BJ (cell line): Measurements from ENCODE around the gene TMEFF2. TPM values are rescaled to one million over a fixed set of nuclear protein-coding genes. Genes with fewer than 3 reads are reported as not detected.
"Not testable (repeated sequence)": the region's sequence is repeated elsewhere in the genome, so short reads cannot be mapped to it uniquely, and the experiment has no call there.

Source experiments
- CTCF ChIA-PET: fragments of 350-600 bp; formaldehyde crosslinking; extraction: SDS; loops from one replicate; lab custom pipeline; 2021; ENCODE audit warnings: antibody characterized with exemption, inconsistent platforms; lab: Yijun Ruan, JAX
- POLR2A ChIA-PET: fragments of 300-600 bp; sonication (Branson Sonifier 250); formaldehyde crosslinking; extraction: SDS; loops from one replicate; lab custom pipeline; 2021; ENCODE audit warnings: antibody characterized with exemption; lab: Charles Lee
- DNase-seq: peaks from one replicate; pipeline ENCODE4 v3.0.0-alpha.2; 2011; ENCODE audit warnings: low read depth
- H3K27me3 ChIP-seq: 2 replicates; pipeline ENCODE4 v1.6.0; 2011; ENCODE audit warnings: low read length; ENCODE audit not compliant: control insufficient read depth, insufficient read depth
- H3K36me3 ChIP-seq: 2 replicates; pipeline ENCODE4 v1.5.1; 2011; ENCODE audit warnings: low read length; ENCODE audit not compliant: control insufficient read depth, insufficient read depth
- H3K4me3 ChIP-seq: 2 replicates; pipeline ENCODE4 v1.5.1; 2011; ENCODE audit warnings: low read depth, mild to moderate bottlenecking, control low read depth, low read length
- polyA plus RNA-seq: library from polyadenylated mRNA; depleted of rRNA; stranded (reverse); fragments of >200 nt; gene quantifications from 2 replicates; pipeline ENCODE4 v1.2.3, GENCODE V29; 2011
- TF ChIP-seq, protein P1 (sequence below): IDR thresholded peaks from 2 replicates; pipeline ENCODE4 v1.5.1; 2011; ENCODE audit warnings: low read depth, mild to moderate bottlenecking, control low read depth, inconsistent platforms, low read length, moderate library complexity; ENCODE audit not compliant: insufficient read depth

The TMEFF2 gene
- polyA plus RNA-seq, 1 experiment = 0.33 TPM

- POLR2A ChIA-PET = no interaction called here
- DNase-seq = no peak
These were observed 54.4 kb downstream of the TMEFF2 start for GRCh38 chr2:192140236-192140839.

GRCh38 chr2:192139813-192140212 lies 54.9 kb downstream of the TMEFF2 start:
- H3K4me3 ChIP-seq = no peak overlapping the region
- H3K27me3 ChIP-seq = no peaks in the 10 kb centered on the region
- H3K36me3 ChIP-seq = no peaks in the 10 kb centered on the region
- ChIA-PET CTCF (interaction anchor here (1.4 to 1.5 kb wide), 2 partner anchors 11 to 12 kb away, joined by 3 to 4 read pairs; no protein-coding TSS in a partner anchor), POLR2A (no interaction called here)
- DNase-seq = no peak
- TF ChIP-seq, protein P1, sequence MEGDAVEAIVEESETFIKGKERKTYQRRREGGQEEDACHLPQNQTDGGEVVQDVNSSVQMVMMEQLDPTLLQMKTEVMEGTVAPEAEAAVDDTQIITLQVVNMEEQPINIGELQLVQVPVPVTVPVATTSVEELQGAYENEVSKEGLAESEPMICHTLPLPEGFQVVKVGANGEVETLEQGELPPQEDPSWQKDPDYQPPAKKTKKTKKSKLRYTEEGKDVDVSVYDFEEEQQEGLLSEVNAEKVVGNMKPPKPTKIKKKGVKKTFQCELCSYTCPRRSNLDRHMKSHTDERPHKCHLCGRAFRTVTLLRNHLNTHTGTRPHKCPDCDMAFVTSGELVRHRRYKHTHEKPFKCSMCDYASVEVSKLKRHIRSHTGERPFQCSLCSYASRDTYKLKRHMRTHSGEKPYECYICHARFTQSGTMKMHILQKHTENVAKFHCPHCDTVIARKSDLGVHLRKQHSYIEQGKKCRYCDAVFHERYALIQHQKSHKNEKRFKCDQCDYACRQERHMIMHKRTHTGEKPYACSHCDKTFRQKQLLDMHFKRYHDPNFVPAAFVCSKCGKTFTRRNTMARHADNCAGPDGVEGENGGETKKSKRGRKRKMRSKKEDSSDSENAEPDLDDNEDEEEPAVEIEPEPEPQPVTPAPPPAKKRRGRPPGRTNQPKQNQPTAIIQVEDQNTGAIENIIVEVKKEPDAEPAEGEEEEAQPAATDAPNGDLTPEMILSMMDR = no peak

More at GRCh38 chr2:192140236-192140839, 54.4 kb downstream of the TMEFF2 start:
- CTCF ChIA-PET = interaction anchor here (1.4 kb wide), 1 partner anchor 12 kb away, joined by 4 read pairs; no protein-coding TSS in a partner anchor
- Histone ChIP-seq H3K36me3 (no peaks in the 10 kb centered on the region), H3K27me3 (no peaks in the 10 kb centered on the region), H3K4me3 (no peak overlapping the region)
- TF ChIP-seq, protein P1 = no peak

DNA sequence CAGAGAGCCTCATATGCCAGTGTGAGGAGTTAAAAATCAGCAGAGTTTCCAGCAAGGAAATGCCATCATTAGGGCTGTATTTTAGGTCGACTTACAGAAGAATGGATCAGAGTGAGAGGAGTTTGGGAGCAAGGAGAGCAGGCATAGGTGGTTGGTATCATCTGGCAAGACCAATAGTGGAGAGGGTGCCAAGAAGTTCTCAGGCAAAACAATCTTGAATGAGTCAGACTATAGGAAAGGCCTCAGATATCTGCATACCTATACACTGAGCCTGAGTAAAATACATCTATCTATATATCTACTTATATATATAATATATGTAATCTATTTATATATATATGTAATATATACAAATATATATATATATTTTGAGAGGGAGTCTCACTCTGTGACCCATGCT lies 57.3 kb downstream of the TMEFF2 start:
- DNase-seq = no peak
- H3K36me3 ChIP-seq = no peaks in the 10 kb centered on the region
- ChIA-PET POLR2A (no interaction called here), CTCF (no interaction called here)
- TF ChIP-seq, protein P1 = no peak
- no peak overlapping the region for H3K4me3 ChIP-seq
- H3K27me3 ChIP-seq = no peaks in the 10 kb centered on the region

- DNase-seq, H3K27me3 ChIP-seq, H3K4me3 ChIP-seq, H3K36me3 ChIP-seq, POLR2A ChIA-PET, CTCF ChIA-PET: not testable (repeated sequence)
These were observed 62.1 kb downstream of the TMEFF2 start for GRCh38 chr2:192132604-192133003.

GRCh38 chr2:192130312-192130711 lies 64.4 kb downstream of the TMEFF2 start:
- H3K36me3 ChIP-seq, DNase-seq, CTCF ChIA-PET, H3K4me3 ChIP-seq, H3K27me3 ChIP-seq, POLR2A ChIA-PET: not testable (repeated sequence)

- no peak for DNase-seq
- TF ChIP-seq, protein P1 = no peak
- H3K4me3 ChIP-seq = no peak overlapping the region
- H3K27me3 ChIP-seq = no peaks in the 10 kb centered on the region
- no peaks in the 10 kb centered on the region for H3K36me3 ChIP-seq
- ChIA-PET CTCF (interaction anchor here (0.8 to 1.3 kb wide), 2 partner anchors 11 to 259 kb away, joined by 3 to 4 read pairs; no protein-coding TSS in a partner anchor), POLR2A (interaction anchor here (0.6 kb wide), 1 partner anchor 558 kb away, joined by 4 read pairs; no protein-coding TSS in a partner anchor)
These were observed 66.1 kb downstream of the TMEFF2 start for GRCh38 chr2:192128655-192129054.
